HG03520 (cell line): Measurements from ENCODE around the gene PITPNM3.

Experiments used
- ATAC-seq: cut with Tn5 transposase; IDR thresholded peaks from one replicate; pipeline ENCODE4 v1.9.1; 2021; ENCODE audit warnings: mild to moderate bottlenecking, moderate library complexity; ENCODE audit not compliant: unreplicated experiment

PITPNM3 gene

DNA sequence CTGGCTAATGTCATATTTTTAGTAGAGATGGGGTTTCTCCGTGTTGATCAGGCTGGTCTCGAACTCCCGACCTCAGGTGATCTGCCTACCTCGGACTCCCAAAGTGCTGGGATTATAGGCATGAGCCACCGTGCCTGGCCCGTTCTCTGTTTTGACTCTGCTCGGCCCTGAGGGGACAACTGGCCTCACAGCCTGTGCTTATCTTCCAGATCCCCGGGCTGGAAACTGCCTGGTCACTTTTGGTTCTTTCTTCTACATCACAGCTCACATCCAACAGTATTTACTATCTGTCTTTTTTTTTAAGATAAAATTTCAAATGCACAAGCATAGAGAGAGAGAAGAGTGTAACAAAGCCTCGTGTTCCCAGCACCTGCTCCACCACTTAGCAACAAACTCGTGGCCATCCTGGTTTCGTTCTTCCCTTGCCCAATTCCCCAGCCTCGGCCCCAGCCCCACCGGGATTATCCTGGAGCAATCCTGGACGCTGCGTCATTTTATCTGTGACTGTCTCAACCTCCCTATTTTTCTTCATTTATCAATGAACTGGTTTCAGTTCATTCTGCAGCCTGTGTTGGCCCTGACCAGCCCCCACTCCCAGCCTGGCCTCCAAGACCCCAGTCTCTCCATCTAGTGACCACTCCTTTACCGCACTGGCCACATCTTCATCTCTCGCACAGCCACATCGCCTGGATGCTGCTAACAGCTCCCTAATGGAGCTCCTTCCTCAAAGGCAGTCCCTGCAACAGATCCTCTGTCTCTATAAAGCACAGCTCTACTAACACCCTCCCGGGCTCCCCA, 91.0 kb downstream of the PITPNM3 start:
- no peak for ATAC-seq

DNA sequence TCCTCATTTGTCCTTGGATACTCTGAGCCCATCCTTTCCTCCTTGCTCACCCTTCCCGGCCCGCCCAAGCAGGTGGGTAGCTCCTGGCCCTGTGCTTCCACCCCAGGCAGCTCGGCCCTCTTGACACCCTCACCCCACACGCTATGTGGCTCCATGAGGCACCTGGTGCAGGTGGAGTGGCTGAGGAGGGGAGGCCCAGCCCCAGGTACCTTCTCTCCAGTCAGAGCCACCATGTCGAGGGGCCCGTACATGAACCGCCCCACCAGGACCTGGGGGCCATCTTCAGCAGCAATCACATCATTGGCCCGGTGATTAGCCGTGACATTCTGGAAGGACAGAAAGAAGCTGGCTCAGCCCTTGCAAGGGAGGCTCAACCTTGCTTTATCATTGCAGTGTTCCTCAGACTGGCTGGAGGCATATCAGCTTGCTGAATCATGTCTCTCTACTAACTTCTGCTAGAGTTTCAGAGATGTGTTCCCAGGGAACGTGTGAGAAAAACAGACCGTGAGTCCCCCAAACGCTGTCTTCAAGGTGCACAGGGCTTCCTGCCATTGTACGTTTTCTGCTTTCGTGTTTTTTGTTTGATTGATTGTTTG, 91.8 kb downstream of the PITPNM3 start:
- no peak for ATAC-seq

DNA sequence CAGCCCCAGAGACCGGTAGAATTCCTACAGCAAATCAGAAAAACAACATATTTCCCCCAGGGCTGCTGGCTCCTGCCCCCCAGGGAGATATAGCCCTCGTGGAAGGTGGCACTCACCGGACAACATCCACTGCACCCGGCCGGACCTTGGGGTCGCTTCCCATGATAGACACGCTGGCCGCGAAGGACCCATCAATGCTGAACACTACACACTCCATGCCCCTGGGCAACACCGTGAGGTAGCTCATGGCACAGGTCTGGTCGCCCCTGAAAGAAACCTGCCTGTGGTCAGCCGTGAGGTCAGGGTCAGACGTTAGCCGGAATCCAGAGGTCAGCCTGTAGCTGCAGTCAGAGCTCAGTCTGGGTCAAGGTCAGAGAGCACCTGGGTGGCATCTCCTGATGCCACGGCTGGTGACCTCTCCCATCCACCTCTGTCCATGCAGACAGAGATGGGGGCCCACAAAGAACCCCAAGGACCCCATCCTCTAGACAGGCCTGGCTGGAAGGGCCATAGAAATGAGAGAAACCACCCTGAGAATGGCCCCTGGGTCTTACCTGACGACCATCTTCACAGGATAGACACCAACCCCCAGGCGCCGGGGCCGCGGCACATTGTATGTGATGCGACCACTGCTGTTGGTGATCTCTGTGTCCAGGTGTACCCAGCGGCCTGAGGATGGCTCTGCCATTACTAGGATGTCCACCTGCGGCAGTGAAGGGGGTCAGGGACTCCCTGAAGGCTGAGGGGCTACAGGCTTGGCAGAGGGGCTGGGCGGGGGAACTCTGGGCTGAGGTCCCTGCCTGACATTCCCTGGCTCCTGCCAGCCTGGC, 92.5 kb downstream of the PITPNM3 start:
- ATAC-seq = no peak

DNA sequence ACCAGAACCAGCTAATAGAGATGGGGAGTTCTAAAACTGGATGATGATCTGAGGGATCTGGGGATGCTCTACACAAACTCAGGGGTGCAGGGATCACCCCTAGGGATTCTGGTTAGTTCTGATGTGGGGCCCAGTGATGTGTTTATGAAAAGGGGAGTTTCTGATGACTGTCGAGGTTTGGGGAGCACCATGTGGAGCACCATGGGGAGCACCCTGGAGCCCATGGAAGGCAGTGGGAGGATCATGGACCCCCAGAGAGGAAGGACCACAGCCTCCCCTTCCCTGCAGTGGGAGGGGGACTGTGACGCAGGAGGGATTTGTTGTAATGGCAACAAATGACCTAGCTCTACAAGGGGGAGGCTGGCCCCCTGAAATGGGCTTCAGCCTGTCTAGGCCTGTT, 93.7 kb downstream of the PITPNM3 start:
- ATAC-seq = no peak

DNA sequence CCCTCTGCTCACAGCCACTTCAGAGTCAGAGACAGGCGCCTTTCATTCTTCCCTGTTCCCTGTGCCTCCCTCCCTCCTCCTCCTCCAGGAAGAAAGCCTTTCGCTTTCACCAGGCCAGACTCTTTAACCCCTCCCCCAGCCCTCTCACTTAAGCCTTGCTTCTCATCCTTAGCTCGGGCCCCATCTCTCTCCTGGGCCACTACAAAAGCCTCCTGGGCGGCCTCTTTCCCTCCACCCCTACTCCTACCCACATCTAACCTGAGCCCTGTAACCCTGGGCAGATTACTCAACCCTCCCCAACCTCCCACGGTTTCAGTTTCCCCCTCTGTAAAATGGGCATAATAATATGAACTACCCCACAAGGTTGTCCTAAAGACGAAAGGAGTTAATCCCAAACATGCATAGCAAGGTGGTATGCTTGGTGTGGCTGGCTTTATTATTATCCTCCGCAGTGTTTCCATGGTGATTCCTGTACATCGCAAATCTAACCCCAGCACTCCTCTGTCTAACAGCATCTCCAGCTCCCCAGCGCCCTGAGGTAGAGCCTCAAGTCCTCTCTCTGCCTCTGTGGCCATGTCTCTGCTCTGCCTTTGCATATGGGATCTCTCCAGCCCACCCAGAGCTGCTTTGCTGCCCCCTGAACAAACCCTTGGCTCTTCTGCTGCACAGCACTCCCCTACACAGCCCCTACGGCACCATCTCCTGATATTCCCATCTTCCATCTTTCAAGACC, 94.4 kb downstream of the PITPNM3 start:
- no peak for ATAC-seq

GRCh38 chr17:6461246-6461645, 95.1 kb downstream of the PITPNM3 start:
- no peak for ATAC-seq

GRCh38 chr17:6460531-6461161, 95.7 kb downstream of the PITPNM3 start:
- ATAC-seq = no peak

- ATAC-seq = no peak
Observed at GRCh38 chr17:6458460-6458950, 97.8 kb downstream of the PITPNM3 start.

- no peak for ATAC-seq
Observed at GRCh38 chr17:6457688-6458459, 98.5 kb downstream of the PITPNM3 start.

DNA sequence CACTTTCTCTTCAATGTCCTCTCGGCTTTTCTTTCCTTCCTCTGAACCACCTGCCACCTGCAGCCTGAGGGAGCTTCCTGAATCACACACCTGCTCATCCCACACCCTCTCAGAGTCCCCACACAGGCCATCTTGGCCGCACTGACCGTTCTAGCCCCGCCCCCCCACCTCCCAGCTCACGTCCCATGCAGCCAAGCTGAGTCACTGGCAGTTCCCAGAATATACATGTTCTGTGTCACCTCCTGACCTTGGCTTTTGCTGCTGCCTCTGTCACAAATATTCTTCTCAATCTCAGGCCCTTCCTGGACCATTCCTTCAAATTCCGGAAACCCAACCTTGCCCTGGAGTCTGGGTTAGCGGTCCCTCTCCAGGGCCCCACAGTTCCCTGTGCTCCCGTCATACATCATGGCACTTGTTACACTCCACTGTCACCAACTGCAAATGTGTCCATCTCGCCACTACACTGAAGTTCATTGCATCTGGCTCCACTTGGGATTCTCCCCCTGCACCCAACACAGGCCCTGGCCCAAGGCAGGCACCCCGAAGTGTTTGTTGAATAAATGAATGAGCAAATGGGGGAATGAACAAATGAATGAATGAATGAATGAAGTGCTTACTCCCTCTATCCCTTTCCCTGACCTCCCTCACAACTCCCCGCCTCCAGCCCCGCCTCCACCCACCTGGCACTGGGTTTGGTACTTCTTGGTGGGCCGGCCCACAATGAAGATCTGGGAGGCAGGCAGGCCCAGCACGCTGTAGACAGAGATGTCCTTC, 99.3 kb downstream of the PITPNM3 start:
- ATAC-seq = no peak

DNA sequence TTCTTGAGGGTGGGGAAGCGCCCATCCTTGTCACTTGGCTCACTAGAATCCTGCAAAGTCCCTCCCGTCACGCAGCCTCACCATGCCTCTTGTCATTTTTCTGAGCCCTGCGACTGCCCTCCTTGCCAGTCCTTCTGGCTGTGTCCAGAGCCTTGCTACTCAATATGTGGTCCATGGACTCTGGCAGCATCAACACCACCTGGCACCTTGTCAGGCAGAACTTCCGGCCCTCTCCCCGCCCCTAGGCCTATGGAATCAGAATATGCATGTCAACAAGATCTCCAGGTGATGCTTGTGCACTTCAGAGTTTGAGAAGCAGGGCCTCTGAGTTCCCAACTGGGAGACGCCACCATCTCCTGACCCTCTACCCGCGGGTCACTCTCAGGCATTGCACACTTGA, 100.0 kb downstream of the PITPNM3 start:
- ATAC-seq = no peak

DNA sequence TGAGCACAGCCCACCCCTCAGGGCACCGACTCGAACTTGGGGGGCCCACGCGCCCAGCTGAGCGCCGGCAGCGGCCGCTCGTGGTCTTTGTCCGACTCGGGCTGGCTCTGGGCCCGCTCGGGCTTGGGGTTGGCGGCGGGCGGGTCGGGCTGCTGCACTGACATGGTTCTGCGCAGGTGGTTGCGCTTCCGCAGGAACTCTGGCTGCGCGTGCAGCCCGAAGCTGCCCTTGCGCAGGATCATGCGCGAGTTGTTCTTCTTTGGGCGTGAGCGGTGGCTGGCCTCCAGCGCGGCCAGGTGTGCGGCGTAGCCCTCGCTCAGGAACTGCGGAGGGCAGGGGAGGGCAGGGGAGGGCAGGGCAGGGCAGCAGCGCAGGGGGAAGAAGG, 101.0 kb downstream of the PITPNM3 start:
- ATAC-seq = no peak

DNA sequence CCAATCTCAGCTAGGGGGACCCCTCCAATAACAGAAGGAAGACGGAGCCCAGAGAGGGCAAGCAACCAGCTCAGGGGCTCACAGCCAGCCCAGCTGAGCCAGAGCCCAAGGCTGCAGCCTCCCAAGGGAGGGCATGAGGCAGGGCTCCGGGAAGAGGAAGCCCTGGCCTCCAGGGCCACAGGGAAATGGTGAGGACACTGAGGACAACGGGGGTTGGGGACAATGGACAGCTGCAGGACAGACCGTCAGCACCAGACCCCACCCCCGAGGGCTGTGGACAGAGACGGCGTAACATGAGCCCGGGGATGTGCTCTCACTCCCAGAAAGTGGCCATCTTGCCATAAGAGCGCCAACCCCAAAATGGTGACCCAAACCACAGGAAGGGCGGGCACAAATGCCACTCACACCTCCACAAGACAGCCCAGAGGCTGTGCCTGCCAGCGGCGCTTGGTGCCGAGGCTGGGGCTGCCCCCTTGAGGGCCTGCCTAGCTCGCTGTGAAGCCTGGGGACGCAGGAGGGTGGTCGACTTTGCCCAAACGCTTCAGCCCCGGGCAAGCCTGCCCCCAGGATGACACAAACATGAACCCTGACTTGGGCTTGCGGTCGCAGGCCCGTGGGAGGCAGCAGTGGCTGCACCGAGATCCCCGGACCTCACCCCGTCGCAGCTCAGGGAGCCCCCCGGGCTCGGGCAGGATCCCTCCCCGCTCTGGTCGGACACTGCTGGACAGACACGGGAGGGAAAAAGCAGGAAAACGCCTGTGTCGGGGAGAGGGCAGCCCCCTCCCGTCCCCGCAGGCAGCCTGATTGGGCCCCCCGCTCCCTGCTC, 101.6 kb downstream of the PITPNM3 start:
- ATAC-seq = no peak

GRCh38 chr17:6453279-6454024, 102.9 kb downstream of the PITPNM3 start:
- no peak for ATAC-seq

GRCh38 chr17:6452471-6453266, 103.7 kb downstream of the PITPNM3 start:
- no peak for ATAC-seq

GRCh38 chr17:6450926-6451832, 105.2 kb downstream of the PITPNM3 start:
- ATAC-seq = no peak
